H1 (cell line): ENCODE measurements around the gene IGFL3.

Experiments used
- CTCF ChIP-seq, 3 experiments: IDR thresholded peaks; 1 replicate in 2 of 3; 2 replicates in 1 of 3; pipeline versions ENCODE4 v1.5.1 to v1.6.1; 2011; ENCODE audit warnings: low read length in 3 of 3, mild to moderate bottlenecking in 3 of 3, inconsistent platforms in 2 of 3, low read depth in 1 of 3, moderate library complexity in 1 of 3; ENCODE audit not compliant: insufficient read depth in 1 of 3; ENCODE audit errors: control extremely low read depth in 1 of 3
- EZH2 ChIP-seq: fragments of 200-600 bp; sonication (generic); IDR thresholded peaks from 2 replicates; pipeline ENCODE4 v1.7.1; 2012; ENCODE audit warnings: low read depth, mild to moderate bottlenecking, moderate library complexity, low read length, inconsistent platforms; ENCODE audit not compliant: severe bottlenecking
- HDAC2 ChIP-seq, 2 experiments: fragments of 300-600 bp in 1 of 2; sonication (generic) in 1 of 2; IDR thresholded peaks; 2 replicates each; pipeline ENCODE4 v1.6.1; 2011 to 2012; ENCODE audit warnings: low read depth in 2 of 2, low read length in 2 of 2, mild to moderate bottlenecking in 2 of 2, moderate library complexity in 2 of 2, borderline replicate concordance in 1 of 2, inconsistent platforms in 1 of 2
- POLR2A ChIP-seq, 2 experiments: IDR thresholded peaks; 1 replicate in 1 of 2; 2 replicates in 1 of 2; pipeline ENCODE4 v1.6.1; 2011; ENCODE audit warnings: low read depth in 2 of 2, low read length in 2 of 2, mild to moderate bottlenecking in 2 of 2; ENCODE audit errors: control extremely low read depth in 1 of 2
- POLR2AphosphoS5 ChIP-seq: IDR thresholded peaks from 2 replicates; pipeline ENCODE4 v1.6.1; 2011; ENCODE audit warnings: low read depth, low read length
- RAD21 ChIP-seq, 2 experiments: IDR thresholded peaks in 1 of 2; conservative IDR thresholded peaks in 1 of 2; 2 replicates each; pipeline ENCODE4 v1.6.1; 2011; ENCODE audit warnings: low read depth in 2 of 2, low read length in 2 of 2, improper control_type of control experiment in 1 of 2, inconsistent platforms in 1 of 2, mild to moderate bottlenecking in 1 of 2, moderate library complexity in 1 of 2
- SIN3A ChIP-seq, 2 experiments: IDR thresholded peaks in 1 of 2; conservative IDR thresholded peaks in 1 of 2; 2 replicates each; pipeline ENCODE4 v1.6.1; 2011 to 2012; ENCODE audit warnings: low read length in 2 of 2, improper control_type of control experiment in 1 of 2, low read depth in 1 of 2, mild to moderate bottlenecking in 1 of 2
- SIRT6 ChIP-seq: IDR thresholded peaks from one replicate; pipeline ENCODE4 v1.7.1; 2012; ENCODE audit warnings: low read length, inconsistent platforms
- TAF7 ChIP-seq: optimal IDR thresholded peaks from 2 replicates; pipeline ENCODE3; 2011; ENCODE audit warnings: low read depth, mild to moderate bottlenecking, inconsistent platforms, low read length, moderate library complexity, borderline replicate concordance
- YY1 ChIP-seq: IDR thresholded peaks from 2 replicates; pipeline ENCODE4 v1.6.1; 2011; ENCODE audit warnings: low read depth, mild to moderate bottlenecking, low read length

- TF ChIP-seq YY1 = no peak
- TF ChIP-seq CTCF (IDR thresholded peaks at IDR 0.05; ENCODE audit: control extremely low read depth in 1 of 3, insufficient read depth in 1 of 3, low read depth in 1 of 3, low read length in 3 of 3) = no peak
- no peak for TF ChIP-seq POLR2A (IDR thresholded peaks at IDR 0.05; ENCODE audit: control extremely low read depth in 1 of 2, low read depth in 2 of 2, low read length in 2 of 2)
- TF ChIP-seq POLR2AphosphoS5 = no peak
- TF ChIP-seq EZH2 = no peak
- no peak for TF ChIP-seq SIN3A (conservative IDR thresholded peaks at IDR 0.05 in 1 of 2, IDR thresholded peaks at IDR 0.05 in 1 of 2; ENCODE audit: low read depth in 1 of 2, low read length in 2 of 2)
- no peak for TF ChIP-seq SIRT6
- no peak for TF ChIP-seq TAF7
- no peak for TF ChIP-seq RAD21 (IDR thresholded peaks at IDR 0.05 in 1 of 2, conservative IDR thresholded peaks at IDR 0.05 in 1 of 2; ENCODE audit: low read depth in 2 of 2, low read length in 2 of 2)
- no peak for TF ChIP-seq HDAC2 (IDR thresholded peaks at IDR 0.05; ENCODE audit: borderline replicate concordance in 1 of 2, low read depth in 2 of 2, low read length in 2 of 2)
Observed at GRCh38 chr19:46116121-46116520, 8.4 kb downstream of the IGFL3 start.
